ENCODE measurements around the gene LDLR. TPM values are rescaled to one million over a fixed set of nuclear protein-coding genes. Genes with fewer than 3 reads are reported as not detected.
"Not testable (repeated sequence)": the region's sequence is repeated elsewhere in the genome, so short reads cannot be mapped to it uniquely, and the experiment has no call there.

Gene LDLR
- total RNA-seq, 1 donor from 2014 or later, result 81.5 TPM

- not testable (repeated sequence) for DNase-seq (ENCODE audit: low read depth in 2 of 2)
These were observed 14.4 kb downstream of the LDLR start for GRCh38 chr19:11103667-11104066.

GRCh38 chr19:11105014-11105636 is 15.9 kb downstream of the LDLR start:
- DNase-seq (ENCODE audit: low read depth in 2 of 2), result no peak

- no peak for DNase-seq (ENCODE audit: low read depth in 2 of 2)
These were observed 17.2 kb downstream of the LDLR start for GRCh38 chr19:11106477-11106876.

GRCh38 chr19:11108746-11109145 is 19.5 kb downstream of the LDLR start:
- no peak for DNase-seq (ENCODE audit: low read depth in 2 of 2)

GRCh38 chr19:11111117-11111770 is 22.0 kb downstream of the LDLR start:
- DNase-seq (ENCODE audit: low read depth in 2 of 2), result no peak

- DNase-seq (ENCODE audit: low read depth in 2 of 2), result no peak
These were observed 22.5 kb downstream of the LDLR start for GRCh38 chr19:11111771-11112144.

- no peak for DNase-seq (ENCODE audit: low read depth in 2 of 2)
These were observed 24.0 kb downstream of the LDLR start for GRCh38 chr19:11113140-11113708.

GRCh38 chr19:11115042-11115441 is 25.8 kb downstream of the LDLR start:
- DNase-seq (ENCODE audit: low read depth in 2 of 2), result no peak

- DNase-seq (ENCODE audit: low read depth in 2 of 2), result no peak
These were observed 26.7 kb downstream of the LDLR start for GRCh38 chr19:11115895-11116446.

GRCh38 chr19:11116507-11116906 is 27.2 kb downstream of the LDLR start:
- no peak for DNase-seq (ENCODE audit: low read depth in 2 of 2)

- DNase-seq (ENCODE audit: low read depth in 2 of 2), result not testable (repeated sequence)
These were observed 32.7 kb downstream of the LDLR start for GRCh38 chr19:11121963-11122362.

- no peak for DNase-seq (ENCODE audit: low read depth in 2 of 2)
These were observed 33.9 kb downstream of the LDLR start for GRCh38 chr19:11123114-11123513.

GRCh38 chr19:11124157-11124556 is 34.9 kb downstream of the LDLR start:
- not testable (repeated sequence) for DNase-seq (ENCODE audit: low read depth in 2 of 2)

- peak; percentile 67 to 87 for DNase-seq (ENCODE audit: low read depth in 2 of 2)
These were observed 36.9 kb downstream of the LDLR start for GRCh38 chr19:11125994-11126685.

GRCh38 chr19:11127905-11128304 is 38.6 kb downstream of the LDLR start:
- no peak for DNase-seq (ENCODE audit: low read depth in 2 of 2)

GRCh38 chr19:11130824-11131455 is 41.7 kb downstream of the LDLR start:
- DNase-seq (ENCODE audit: low read depth in 2 of 2), result peak; percentile 96 to 98

- peak; percentile 42 to 71 for DNase-seq (ENCODE audit: low read depth in 2 of 2)
These were observed 42.2 kb downstream of the LDLR start for GRCh38 chr19:11131471-11131870.

GRCh38 chr19:11136400-11137101 is 47.3 kb downstream of the LDLR start:
- no peak for DNase-seq (ENCODE audit: low read depth in 2 of 2)

GRCh38 chr19:11137542-11138384 is 48.5 kb downstream of the LDLR start:
- DNase-seq (ENCODE audit: low read depth in 2 of 2), result peak; percentile 67 to 83

Data from lung microvascular endothelial cell (primary cell).